Activated CD8-positive, alpha-beta memory T cell treated with anti-CD3 and anti-CD28 coated beads, Interleukin-2, amount 50 U/mL, for 48 hours (primary cell): ENCODE data around the gene ARID1B.

ENCODE experiments used
- DNase-seq: peaks from one replicate; pipeline ENCODE4 v3.0.0-alpha.2; 2020

ARID1B gene

DNA sequence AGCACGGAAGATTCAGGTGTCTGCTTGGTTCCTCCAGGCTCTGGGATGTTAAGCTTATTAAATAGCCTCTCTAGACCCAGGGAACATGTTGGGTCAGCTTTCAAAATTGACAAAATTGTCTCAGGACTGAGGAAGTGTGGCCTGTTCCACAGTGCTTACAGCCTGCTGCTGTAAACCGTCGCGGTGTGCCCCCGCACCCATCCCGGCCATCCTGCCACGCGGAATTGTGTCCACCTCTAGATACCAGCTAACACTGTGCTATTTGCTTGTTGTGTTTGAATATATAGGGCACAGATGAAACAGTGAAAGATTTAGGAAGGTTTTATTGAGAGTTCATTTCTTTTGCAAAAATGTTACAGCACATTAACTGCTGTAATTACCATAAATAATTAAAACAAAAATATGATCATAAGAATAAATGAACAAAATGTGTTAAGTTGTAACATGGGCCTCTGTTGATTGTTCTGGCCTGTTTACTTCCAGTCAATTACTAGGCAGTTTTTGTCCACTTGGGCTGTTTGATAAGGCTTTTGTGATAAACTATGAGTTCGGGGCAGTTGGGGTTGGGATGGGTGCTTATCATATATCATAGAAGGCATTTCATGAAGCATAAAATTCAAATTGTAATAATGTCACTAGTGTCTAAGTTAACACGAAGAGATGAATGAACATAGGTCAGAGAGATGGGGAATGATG, 77.4 kb downstream of the ARID1B start:
- no peak for DNase-seq

GRCh38 chr6:156857573-156857972, 80.4 kb downstream of the ARID1B start:
- no peak for DNase-seq

DNA sequence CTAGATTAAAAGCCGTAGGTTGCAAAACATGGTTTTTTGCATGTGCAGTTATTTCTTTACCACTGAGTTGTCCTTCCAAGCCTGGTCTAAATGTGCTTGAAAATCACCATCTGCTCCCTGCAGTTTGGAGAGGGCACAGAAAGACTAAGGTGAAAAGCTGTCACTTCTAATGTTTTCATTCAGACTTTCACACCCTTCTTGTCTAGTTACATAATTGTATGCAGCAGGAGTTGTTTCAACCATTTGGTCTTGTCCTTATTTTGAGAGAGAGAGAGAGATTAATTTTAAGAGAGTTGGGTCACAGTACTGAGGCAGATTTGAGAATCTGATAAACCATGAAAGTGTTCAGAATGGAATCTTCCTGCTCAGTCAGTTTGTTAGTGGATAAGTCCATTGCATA, 82.5 kb downstream of the ARID1B start:
- no peak for DNase-seq

DNA sequence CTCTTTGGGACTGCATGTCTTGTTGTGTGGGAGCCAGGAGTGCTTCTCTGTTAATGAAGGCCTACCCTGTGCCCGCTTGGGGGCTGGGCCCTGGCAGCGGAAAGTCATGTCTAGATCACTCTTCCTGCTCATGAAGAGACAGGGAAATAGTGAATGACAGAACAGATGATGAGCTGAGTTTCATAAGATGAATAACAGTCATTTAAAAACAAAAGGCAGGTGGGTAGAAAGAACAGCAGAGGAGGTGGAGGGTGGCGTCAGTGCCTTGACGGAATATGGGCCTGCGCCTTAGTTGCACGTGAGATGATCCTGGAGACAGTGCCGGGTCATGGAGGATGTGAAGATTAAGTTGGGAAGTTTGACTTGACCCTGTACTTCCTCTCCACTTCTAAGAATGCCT, 85.5 kb downstream of the ARID1B start:
- no peak for DNase-seq

- DNase-seq = no peak
Observed at GRCh38 chr6:156863504-156863903, 86.3 kb downstream of the ARID1B start.

DNA sequence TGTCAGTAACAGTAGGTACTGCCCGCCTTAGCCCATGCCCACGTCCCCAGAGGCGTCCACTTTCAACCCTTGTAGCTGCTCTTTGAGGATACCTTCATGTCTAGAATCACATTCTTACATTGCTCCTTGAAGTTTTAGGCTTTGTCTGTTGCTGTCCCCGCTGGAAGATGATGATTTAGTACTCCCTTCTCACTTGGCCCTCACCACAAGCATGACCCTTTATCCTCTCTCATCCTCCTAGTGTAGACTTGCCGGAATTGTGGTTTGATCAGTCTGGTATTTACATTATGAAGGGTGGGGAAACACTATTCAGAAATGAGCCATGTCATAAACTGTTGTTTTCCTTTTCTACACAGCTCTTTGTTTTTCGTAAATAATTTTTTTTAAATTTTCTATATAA, 87.4 kb downstream of the ARID1B start:
- no peak for DNase-seq

- DNase-seq = no peak
Observed at GRCh38 chr6:156865019-156865629, 87.9 kb downstream of the ARID1B start.

DNA sequence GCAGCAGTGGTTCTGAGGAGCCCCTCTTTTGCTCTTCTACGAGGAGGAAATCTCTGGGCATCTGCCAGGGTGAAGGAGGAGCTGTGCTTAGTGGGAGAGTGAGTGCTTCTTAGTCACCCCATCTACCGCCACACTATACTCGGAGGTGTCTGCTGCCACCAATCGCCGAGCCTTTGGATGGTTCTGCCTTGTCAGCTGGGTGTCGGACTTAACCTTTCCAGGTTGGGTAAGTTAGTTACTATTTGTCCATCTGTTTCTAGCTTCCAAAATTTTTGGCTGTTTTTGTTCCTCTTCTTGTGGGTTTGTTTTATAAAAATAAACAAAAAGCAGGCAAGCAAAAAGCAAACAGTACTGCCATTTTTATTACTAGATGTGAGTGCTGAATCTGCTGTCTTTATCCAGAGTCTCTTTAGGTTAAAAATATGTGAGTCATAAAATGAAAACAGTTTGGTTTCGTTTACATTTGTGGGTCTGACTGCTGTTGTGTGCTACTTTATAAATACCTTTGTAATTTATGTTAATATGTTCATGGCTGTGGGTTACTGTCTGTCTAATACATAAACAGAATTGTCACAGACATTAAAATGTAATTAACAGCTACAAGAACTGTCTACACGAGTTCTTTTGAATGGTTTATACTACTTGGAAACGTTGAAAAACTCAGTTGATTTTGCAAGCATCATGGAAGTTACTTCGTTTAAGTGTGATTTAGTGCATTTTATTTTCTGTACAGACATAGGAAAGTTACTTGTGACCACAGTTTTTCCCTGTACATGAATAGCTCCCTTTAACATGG, 89.2 kb downstream of the ARID1B start:
- DNase-seq = no peak

- no peak for DNase-seq
Observed at GRCh38 chr6:156867121-156867520, 89.9 kb downstream of the ARID1B start.

GRCh38 chr6:156868385-156868784, 91.2 kb downstream of the ARID1B start:
- DNase-seq = no peak

DNA sequence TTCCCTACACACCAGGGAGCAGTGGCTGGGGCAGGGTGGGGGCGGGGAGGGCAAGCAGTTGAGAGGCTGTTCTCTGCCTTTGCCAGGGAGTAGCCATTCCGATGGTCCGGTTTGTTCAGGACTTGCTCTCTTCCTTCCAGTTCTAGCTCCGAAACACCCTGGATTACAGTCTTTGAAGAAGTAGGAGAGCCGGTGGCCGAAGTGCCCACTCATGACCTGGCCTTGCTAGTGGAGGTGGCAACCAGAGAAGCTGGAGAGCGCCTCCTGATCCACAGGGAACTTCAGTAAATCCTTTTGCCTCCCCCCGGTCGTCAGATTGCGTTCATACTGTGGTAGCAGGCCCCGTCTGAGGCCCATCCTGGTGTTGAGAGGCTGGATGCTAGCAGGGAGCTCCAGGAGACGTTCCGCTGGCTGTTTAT, 92.8 kb downstream of the ARID1B start:
- no peak for DNase-seq

DNA sequence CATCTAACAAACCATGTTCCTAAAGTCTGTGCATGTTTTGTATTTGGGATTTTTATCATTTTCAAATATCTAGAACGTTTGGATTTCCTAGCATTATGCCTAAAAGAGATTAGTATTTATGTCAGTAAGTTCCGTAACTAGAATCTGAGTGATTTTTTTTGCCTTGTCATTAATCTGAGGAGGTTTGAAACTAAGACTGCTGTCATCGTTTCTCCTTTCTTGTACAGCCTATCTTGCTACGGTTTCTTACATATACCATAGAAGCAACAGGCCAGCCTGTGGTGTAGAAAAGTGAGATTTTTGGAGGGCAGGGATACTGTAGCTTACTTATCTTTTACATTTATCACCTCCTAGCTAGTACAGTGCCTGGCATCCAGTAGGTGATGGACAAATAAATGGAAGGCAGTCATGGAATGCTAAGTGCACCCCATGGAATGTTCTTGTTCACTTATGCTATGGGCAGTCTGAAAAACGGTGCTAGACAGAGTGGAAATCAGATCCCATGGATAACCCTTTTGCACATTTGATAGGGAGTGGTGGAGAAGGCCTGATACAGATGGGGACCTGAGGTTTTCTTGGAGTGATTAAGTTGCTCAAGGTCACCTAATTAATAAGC, 93.9 kb downstream of the ARID1B start:
- DNase-seq = no peak

DNA sequence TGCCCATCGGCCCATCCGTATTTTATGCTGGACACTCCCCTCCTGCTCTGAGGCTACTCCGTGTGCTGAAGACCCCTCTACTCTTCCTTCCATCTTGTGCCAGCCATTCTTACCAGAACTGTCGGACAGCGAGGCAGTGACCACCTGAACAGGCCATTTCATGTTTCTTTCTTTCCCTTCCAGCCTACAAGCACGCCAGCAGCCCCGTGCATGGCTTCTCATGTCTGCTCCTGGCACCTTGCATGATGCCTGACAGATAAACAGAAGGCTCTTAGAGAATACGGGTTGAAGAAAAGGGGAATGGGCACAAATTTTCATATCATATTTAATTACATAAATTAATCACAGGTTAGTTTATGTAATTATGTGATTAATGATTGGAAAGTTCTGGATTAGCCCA, 95.7 kb downstream of the ARID1B start:
- DNase-seq = no peak

DNA sequence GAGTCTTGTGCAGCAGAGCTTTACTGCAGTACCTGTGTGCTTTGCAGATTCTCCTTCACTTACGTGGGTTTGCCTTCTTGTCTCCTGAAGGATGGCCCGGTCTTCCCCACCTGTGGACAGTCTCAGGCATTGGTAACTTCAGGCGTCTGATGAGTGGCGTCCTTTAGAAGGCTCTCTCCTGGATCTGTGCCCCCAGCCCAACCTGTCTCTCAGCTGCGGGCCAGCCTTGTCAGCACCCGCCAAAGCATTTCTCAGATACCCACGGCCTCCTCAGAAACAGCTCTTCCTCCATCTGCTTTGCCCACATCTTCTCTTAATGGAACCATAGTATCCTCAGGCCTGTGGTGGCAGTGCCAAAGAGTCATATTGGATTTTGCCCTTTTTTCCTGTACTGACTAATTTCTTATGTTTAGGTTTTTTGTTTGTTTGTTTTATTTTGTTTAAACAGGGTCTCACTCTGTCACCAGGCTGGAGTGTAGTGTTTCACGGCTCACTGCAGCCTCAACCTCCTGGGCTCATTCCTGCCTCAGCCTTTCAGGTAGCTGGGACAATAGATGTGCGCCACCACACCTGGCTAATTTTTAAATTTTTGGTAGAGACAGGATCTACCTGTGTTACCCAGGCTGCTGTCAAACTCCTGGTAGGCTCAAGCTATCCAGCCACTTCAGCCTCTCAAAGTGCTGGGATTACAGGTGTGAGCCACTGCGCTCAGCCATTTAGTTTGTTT, 96.6 kb downstream of the ARID1B start:
- no peak for DNase-seq

- DNase-seq = no peak
Observed at GRCh38 chr6:156875062-156875461, 97.9 kb downstream of the ARID1B start.

- DNase-seq = no peak
Observed at GRCh38 chr6:156876302-156876701, 99.1 kb downstream of the ARID1B start.

DNA sequence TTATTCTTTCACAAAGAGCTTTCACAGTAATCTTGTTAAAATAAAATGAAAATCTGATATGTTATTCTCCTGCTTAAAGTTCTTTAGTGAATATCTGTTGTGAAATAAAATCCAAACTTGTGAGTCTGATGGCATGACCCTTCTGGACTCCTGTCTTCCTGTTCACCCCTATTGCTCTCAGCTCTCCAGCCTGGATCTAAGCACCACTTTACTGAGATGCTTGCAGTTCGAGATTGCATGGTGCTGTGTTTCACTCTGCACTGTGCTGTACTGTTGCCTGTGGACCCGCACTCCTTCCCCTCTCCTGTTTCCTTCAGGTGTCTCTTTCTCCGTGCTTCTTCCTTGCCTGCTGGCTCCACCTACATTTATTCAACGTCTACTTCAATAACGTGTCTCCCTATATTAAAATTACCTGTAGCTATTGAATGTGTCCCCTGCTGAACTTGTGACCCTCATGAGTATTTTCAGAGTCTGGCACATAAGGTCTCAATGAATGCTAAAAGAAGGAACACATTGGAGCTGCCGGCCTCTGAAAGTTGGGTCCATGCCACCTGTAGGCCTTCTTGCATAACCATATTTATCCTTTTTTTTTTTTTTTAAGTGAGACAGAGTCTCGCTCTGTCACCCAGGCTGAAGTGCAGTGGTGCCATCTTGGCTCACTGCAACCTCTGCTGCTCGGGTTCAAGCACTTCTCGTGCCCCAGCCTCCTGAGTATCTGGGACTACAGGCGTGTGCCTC, 100.1 kb downstream of the ARID1B start:
- DNase-seq = no peak

DNA sequence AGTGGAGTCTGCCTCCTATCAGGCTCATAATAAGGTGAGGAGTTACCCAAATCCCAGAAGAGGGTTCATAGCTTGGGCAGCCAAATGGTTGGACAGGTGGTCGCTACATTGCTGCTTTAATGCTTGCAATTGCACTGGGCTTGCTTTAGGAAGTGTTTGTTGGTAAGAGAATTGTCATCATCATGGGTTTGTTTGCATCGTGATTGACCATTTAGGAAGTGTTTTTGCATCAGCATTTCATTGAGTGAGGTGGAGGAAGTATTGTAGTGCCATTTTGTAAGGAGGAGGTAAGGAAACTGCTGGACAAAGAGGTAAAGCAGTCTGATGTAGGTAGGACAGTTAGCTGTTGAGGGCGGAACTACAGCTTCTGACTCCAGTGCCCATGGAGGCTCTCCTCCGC, 101.5 kb downstream of the ARID1B start:
- DNase-seq = no peak

GRCh38 chr6:156879186-156879585, 102.0 kb downstream of the ARID1B start:
- DNase-seq = no peak

DNA sequence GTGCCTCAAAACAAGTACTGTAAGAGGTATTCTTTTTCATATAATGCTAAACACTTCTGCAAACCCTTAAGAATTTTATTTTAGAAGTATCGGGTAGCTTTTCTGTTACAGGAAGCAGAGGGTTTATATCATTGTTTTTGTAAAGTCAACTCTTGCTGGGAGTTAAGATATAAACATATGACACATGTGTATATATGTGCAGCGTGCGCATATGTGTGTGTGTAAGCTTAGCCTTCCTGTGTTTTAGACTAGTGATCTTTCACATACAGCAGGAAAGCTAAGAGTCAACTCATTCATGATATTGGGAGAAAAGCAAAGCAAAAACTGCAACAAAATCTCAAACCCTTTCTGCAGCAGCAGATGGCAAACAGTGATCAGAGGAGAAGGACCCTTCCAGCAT, 102.4 kb downstream of the ARID1B start:
- DNase-seq = no peak

DNA sequence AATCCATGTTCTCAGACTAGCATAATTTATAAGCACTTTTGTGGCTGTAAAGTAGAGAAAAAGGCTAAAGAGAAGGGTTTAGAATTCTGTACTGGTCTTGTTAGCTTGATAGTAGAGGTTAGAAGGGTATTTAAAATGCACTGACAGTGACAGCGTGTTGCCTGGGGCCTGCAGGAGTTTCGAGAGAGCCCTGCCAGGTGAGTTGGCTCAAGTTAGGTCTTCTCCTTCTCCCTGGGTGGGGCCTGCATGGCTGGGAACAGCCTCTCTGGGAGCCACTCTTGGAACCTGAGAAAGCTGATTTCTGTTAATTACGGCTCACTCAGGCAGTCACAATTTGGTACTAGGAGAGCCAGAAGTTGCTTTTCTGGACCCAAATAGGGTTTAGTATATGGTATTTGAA, 103.7 kb downstream of the ARID1B start:
- no peak for DNase-seq
